HG02588 (cell line): ENCODE data around the gene C2CD3.
"Not testable (repeated sequence)": the region's sequence is repeated elsewhere in the genome, so short reads cannot be mapped to it uniquely, and the experiment has no call there.

Experiments
- ATAC-seq: cut with Tn5 transposase; IDR thresholded peaks from one replicate; pipeline ENCODE4 v1.9.1; 2021; ENCODE audit warnings: mild to moderate bottlenecking, moderate library complexity; ENCODE audit not compliant: unreplicated experiment

C2CD3 gene

DNA sequence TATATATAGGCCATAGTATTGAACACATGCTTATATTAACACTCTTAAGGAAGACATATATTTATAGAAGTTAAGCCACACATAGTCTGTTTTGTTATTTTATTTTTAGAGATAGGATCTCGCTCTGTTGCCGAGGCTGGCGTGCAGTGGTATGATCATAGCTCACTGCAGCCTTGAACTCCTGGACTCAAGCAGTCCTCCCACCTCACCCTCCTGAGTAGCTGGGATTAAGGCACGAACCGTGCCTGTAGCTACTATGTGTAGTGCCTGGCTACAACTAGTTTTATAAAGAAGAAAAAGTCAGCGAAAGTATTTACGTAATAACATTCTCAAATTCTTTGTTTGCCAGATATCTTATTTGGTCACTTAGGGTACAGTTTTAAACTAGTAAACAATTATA lies 182.6 kb downstream of the C2CD3 start:
- no peak for ATAC-seq

DNA sequence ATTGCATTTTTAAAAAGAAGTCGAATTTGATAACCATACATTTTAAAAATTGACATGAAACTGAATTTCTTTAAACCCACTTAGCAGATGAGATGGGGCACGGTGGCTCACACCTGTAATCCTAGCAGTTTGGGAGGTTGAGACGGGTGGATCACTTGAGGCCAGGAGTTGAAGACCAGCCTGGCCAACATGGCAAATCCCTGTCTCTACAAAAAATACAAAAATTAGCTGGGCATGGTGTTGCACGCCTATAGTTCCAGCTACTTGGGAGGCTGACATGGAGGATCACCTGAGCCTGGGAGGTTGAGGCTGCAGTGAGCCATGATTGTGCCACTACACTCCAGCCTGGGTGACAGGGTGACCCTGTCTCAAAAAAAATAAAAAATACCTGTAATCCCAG lies 185.1 kb downstream of the C2CD3 start:
- not testable (repeated sequence) for ATAC-seq

DNA sequence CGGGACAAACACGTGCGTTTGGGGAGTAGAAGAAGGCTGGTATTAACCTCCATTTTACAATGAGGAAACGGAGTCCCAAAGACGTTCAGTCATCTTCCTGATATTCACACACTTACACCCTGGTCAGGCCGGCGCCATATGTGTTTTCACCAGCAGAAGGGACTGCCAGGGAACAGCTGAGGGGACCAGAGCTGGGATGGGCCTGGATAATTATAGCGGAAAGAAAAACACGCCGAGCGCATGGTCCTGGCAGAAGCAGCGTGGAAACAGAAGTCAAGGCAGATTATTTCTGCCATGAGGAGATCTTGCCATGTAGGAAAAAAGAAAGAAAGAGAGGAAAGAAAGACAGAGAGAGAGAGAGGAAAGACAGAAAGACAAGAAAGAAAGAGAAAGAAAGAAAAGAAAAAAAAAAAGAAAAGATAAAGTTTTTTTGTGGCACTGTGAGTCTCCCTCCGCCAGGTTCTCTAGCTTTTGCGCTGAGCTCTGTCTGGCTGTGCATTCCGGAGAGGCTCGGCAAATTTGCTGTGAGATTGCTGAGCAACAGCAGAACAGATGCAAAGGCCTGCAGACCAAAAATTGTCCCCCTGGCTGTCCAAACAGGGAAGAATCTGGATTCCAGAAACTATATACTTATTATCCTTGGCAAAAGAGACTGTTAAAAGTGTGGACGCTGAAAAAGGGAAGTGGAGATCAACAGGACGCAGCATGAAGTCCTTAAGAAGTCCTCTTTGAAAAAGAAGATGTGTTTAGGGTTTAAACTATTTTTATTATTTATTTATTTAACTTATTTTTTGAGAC lies 186.9 kb downstream of the C2CD3 start:
- no peak for ATAC-seq

DNA sequence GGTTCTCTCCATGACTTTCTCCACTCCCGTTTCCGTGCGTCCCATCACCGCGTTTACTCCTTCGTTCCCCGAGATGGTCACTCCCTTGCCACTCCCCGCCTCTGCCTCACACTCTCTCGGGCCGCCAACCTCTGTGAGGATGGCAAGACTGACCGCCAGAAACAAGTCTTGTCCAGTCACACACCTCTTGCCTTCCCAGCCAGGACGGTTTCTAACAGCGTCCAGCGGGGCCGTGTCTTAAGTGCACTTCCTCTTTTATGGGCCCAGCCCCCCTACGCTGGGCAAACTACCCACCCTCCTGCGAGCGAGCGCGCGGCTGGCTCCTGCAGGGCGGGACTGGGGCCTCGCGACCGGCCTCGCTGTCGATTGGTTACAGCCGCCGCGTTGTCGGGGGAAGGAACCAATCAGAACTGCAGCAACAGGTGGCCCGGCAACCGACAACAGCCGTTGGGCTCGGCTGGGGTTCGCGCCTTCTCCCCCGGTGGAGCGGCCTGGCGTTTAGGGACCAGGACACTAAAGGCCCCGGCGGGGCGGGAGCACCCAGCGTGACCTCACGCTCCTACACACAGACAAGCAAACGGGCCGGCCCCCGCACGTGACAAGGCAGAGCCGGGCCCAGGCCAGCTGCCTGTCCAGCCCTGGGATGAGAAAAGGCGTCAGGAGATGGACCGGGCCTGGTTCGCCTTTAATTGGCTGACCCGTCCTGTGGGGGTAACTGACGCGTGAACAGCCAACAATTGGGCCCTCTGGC lies 187.6 kb downstream of the C2CD3 start:
- peak; percentile 68 for ATAC-seq

DNA sequence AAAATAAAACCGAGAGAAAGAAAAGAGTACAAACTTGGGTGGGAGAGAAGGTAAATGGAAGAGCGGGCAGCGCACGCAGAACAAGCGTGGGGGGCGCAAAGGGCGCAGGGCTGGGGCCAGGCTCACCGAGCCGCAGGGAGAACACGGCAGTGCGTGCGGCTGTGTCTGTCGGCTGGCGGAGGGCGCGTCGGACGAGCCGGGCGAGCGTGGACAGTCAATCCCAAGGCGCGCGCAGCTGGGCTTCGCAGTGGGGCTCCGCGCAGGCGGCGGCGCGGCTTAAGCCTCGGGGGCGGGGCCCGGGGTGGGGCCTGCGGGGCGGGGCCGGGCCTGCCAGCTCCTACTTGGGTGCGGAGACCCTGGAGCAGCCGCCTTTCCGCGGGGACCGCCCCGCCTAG lies 188.2 kb downstream of the C2CD3 start, which contains the start of gene UCP2:
TSS of gene UCP2 (minus strand) at position 249 of the 395 bp plus-strand sequence. CDS start 4,465 bp downstream, outside the sequence.
- peak; percentile 52 for ATAC-seq

DNA sequence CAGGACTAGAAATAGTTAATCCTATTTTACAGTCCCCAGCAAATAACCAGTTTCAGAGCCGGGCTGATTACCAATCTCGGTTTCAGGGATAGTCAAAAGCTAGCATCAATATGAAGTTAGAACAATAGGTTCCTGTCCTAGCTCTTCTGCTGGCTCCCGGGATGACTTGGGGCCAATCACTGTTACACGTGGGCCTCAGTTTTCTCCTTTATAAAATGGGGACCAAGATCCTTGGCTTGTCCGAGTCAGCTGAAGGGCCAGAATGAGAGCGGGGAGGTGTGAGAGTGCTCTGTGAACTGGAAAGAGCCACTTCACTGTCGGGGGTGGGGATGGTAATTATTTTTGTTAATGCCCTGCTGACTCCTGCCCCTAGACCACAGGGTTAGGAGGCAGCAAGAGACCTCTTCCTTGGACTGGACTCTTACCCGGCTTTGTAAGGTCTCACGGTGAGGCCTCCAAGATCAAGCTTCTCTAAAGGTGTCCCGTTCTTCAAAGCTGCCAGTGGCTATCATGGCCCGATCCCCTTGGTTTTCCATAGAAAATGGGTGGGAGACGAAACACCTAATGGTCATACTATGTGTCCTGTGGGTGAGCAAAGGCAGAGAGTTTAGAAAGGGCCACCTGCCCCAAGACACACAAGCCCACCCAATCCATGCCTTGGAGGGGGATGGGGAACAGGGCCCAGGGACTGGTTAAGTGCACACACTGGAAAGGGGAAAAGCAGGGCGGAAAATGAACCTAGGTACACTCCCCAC lies 189.6 kb downstream of the C2CD3 start:
- no peak for ATAC-seq

DNA sequence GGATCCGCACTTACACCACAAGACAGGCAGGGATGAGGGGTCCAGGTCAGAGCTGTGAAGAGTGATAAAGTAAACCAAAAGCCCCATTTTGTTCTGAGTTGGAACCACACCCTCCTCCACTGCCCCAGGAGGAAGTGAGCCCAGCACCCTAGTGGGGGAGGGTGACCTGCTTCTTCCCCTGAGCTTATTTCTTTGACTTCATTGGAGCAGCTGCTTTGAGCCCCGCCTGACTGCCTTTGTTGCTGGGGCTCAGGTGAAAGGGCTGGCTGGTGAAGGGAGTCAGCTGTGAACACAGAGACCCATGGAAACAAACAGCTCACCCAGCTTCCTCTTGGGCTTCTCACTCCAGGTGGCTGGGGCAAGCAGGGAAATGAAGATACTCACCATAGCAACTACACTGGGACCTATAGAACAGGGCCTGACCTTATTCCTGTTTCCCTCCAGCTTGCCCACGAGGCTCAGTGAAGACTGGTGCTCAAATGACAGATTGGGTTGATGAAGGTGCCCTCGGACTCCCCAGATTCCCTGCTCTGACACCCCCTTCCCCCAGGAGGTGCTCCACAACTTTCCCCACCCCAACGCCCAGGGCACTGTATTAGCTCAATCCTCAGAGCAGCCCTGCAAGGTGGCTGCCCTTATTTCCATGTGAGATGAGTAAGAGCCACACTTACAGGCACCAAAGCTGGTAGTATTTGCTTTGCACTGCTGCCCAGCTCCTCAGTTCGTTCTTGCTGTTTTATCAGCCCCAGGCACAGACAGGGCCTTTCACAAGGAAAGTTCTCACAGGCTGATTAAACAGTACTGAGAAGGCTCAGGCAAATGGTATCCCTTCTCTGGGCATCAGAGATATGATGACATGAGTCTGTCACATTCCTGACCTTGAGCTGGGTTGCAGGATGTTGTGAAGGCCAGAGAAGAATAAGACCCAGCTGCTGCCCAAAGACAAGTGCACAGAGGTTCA lies 190.5 kb downstream of the C2CD3 start:
- ATAC-seq, result peak; percentile 38

DNA sequence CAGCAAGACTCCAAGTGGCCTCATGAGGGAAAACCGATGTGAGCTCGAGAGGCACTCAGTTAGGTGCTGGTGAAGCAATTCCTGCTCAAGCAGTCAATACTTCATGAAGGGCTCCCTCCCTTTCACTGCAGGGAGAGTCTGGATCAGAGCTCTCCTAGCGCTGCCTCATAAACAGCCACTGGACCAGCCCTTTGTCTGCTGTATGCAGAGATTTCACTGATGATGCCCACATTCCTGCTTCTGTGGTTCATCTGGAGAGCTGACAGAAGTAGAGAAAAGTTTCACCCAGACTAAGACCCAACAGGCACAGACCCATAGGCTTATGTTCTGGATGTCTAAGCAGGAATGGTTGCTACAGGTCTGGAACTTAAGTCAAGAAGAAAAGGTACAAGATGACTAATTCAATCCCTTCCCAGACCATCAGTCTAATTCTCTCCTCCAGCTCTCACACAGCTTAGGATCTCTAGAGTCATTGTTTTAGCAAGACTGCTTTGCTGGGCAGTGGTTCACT lies 192.2 kb downstream of the C2CD3 start:
- no peak for ATAC-seq

DNA sequence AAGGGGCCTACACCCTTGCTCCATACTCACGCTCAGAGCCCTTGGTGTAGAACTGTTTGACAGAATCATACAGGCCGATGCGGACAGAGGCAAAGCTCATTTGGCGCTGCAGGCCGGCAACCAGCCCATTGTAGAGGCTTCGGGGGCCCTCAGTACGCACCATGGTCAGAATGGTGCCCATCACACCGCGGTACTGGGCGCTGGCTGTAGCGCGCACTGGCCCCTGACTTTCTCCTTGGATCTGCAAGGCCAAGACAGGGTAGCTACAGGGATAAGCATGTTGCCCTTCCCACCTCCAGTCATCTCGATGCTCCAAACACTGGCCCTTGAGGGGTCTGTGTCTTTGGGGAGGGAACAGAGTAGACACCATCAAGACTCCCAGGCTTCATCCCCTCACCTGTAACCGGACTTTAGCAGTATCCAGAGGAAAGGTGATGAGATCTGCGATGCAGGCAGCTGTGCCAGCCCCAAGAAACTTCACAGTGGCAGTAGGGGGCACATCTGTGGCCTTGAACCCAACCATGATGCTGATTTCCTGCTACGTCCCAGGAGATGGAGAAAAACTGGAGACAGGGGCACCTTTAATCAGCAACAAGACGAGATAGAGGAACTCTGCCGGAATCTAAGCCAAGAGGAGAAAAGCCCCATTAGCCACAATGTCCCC lies 192.8 kb downstream of the C2CD3 start:
- no peak for ATAC-seq

DNA sequence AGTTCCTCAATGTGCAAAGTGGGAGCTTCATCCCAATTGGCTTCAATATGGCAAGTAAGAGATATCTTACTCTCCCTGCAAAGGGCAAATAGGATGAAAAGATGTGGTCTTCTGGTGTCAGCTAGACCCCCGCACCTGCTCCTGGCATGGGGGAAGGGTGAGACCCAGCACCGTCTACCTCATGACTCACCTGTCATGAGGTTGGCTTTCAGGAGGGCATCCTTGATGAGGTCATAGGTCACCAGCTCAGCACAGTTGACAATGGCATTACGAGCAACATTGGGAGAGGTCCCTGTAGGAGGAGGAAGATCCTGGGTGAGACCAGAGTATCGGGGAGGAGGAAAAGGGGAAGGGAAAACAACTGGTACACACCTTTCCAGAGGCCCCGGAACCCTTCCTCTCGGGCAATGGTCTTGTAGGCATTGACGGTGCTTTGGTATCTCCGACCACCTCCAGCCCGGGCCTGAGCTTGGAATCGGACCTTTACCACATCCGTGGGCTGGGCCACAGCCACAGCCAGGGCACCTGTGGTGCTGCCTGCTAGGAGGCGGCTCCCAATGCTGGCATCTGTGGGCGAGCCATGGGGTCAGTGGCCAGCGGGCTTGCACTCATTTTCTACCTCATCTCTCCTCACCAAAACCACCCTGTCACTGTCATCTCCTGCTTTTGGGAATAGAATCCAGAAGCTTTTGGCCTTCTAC lies 194.2 kb downstream of the C2CD3 start:
- no peak for ATAC-seq

DNA sequence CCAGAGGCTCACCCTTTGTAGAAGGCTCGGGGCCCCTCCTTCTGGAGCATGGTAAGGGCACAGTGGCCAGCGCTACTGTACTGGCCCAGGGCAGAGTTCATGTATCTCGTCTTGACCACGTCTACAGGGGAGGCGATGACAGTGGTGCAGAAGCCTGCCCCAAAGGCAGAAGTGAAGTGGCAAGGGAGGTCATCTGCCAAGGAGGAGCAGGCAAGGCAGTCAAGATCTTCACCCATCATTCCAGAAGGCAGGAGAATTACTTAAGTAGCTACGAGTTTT lies 195.4 kb downstream of the C2CD3 start:
- ATAC-seq, result no peak

DNA sequence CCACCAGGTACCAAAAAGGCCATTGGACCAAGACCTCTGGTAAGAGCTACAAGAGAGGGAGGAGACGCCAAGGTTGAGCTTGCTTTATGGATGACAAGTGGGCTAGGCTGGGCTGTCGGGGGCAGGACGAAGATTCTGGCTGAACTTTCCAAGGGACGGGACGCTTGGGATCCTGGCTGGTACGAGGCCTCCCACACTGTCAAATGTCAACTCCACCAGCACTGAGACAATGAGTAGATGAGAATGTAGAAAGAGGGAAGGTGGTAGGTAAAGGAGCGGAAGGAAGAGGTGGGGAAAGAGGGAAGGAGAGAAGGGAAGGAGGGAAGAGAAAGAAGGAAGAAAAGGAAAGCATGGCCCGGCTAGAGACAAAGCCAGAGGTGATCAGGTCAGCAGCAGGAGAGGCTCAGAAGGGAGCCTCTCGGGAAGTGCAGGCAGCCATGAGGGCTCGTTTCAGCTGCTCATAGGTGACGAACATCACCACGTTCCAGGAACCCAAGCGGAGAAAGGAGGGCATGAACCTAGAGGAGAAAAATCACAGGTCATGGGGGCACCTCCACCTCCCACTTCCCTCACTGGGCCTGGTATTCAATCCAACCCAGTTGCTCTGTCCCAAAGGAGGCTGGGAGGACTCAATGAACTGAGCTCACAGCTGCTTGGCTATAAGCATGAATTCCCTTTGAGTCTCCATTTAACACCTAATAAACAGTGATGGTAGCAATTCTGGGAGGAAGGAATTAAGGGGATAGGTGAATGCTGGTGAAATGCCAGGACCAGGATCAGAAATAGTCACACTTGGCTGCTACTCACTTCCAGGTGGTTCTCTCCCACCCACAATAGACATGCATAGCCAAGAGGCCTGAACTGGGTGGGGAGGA lies 196.0 kb downstream of the C2CD3 start:
- no peak for ATAC-seq

DNA sequence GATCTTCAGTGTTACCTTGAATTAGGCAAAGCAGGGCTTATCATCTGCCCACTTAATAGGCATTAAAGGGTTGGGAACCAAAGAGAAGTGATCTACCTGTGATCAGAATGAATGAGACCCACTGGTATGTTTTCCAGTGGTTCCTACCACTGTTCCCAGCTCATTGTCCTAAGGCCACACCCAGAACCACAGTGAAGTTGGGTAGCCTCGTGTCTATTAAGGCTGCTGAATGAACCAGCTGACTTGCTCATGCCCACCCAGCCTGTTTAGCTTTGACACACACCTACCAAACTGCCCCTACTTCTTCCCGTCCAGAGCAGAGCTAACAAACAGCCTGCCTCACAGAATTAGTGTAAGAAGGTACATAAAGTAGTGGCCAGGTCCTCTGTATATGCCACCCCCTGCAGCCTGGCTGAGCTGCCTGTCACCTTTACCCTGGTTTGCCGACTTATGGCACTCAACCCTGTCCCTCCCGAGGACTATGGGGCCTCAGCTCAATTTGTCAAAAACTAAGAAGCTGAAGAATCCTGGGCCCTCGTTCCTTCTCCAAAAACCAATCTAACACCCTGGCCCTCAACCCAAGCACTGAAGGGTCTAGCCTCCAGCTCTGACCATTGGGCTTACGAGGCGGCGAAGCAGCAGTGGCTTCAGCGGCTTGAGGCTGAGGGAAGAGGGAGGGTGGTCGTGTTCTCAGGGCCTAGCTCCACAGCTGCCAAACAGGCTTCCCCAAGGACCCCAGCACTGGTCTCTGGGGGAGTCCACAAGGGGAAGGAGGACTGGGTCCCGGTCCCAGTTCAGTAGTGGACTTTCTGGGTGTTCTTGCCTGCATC lies 198.0 kb downstream of the C2CD3 start:
- ATAC-seq, result no peak

DNA sequence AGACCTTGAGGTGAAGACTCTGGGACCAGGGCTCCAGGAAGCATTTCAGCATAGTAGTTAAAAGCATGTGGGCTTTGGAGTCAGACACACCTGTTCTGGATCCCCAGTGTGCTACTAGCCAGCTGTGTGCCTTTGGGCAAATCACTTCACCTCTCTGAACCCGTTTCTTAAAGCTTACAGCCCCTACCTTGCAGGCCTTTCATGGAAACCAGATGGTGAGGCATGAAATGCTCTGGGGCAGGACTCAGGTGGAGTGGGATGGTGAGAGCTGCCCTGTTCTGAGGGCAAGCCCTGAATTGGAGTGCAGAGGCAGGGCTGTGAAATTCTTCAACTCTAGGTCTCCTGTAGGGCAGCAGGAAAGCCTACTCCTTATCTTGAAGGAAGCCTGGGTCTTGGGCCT lies 198.6 kb downstream of the C2CD3 start:
- no peak for ATAC-seq

DNA sequence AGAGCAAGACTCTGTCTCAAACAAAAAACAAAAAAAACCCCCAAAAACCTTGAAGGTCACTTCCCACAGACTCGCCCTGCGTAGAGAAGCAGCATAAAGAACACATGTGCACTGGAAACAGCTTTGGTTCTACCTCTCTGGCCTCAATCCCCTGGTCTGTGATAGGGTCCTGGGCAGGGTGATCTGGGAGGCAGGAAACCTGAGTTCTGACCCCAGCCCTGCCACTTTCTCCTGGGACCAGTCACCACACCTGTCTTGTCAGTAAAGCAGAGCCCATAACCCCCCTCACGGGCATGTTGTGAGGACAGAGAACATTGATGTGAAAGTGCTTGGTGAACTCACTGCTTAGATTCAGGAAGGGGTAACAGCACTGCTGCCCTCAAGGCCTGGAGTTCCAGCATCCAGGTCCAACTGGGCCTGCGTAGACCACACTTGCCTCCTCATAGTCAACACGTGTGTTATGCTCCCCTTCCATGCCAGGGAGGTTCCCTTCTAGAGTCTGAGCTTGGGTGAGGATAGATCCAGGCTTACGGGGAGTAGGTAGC lies 199.6 kb downstream of the C2CD3 start:
- no peak for ATAC-seq

DNA sequence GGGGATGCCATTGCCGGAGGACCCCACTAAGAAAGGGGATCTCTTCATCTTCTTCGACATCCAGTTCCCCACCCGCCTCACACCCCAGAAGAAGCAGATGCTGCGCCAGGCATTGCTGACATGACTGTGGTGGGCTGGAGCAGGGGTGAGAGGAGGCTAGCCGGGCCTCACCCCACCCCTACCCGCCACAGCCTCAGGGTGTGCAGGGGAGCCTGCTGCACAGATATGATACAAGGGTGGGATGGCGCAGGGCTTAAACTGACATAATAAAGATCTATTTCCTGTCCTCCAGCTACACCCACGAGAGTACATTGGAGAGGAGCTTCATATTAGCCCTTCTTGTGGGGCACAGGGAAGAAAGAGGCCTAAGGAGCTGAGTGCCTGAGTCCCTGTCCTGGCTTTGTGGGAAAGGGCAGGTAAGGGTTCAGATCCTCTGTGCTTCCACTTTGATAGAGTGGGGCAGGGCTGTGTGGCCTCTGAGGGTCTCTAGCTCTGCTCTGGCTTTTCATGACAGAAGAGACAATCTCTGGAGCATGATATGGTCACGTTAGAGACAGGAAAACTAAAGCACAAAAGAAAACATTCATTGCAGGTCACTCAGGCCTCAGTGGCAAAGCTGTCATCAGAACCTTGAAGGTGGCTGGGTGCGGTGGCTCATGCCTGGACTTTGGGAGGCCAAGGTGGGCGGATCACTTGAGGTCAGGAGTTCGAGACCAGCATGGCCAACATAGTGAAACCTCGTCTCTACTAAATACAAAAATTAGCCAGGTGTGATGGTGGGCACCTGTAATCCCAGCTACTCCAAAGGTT lies 200.6 kb downstream of the C2CD3 start:
- ATAC-seq, result no peak
